HL-60 (cell line): ENCODE results near the gene C1QL3.

Experiments
- POLR2AphosphoS5 ChIP-seq: IDR thresholded peaks from 2 replicates; pipeline ENCODE4 v1.6.1; 2012; ENCODE audit warnings: low read depth
- TF ChIP-seq, protein P1 (sequence below): IDR thresholded peaks from one replicate; pipeline ENCODE4 v1.5.1; 2011; ENCODE audit warnings: low read length, control low read depth, inconsistent platforms; ENCODE audit not compliant: insufficient read depth
- TF ChIP-seq, protein P2 (sequence below): IDR thresholded peaks from 2 replicates; pipeline ENCODE4 v1.6.1; 2012; ENCODE audit warnings: low read depth; ENCODE audit not compliant: insufficient replicate concordance

GRCh38 chr10:16490511-16490910 is 31.2 kb downstream of the C1QL3 start:
- TF ChIP-seq, protein P1, sequence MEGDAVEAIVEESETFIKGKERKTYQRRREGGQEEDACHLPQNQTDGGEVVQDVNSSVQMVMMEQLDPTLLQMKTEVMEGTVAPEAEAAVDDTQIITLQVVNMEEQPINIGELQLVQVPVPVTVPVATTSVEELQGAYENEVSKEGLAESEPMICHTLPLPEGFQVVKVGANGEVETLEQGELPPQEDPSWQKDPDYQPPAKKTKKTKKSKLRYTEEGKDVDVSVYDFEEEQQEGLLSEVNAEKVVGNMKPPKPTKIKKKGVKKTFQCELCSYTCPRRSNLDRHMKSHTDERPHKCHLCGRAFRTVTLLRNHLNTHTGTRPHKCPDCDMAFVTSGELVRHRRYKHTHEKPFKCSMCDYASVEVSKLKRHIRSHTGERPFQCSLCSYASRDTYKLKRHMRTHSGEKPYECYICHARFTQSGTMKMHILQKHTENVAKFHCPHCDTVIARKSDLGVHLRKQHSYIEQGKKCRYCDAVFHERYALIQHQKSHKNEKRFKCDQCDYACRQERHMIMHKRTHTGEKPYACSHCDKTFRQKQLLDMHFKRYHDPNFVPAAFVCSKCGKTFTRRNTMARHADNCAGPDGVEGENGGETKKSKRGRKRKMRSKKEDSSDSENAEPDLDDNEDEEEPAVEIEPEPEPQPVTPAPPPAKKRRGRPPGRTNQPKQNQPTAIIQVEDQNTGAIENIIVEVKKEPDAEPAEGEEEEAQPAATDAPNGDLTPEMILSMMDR = no peak
- TF ChIP-seq POLR2AphosphoS5 = no peak
- TF ChIP-seq, protein P2, sequence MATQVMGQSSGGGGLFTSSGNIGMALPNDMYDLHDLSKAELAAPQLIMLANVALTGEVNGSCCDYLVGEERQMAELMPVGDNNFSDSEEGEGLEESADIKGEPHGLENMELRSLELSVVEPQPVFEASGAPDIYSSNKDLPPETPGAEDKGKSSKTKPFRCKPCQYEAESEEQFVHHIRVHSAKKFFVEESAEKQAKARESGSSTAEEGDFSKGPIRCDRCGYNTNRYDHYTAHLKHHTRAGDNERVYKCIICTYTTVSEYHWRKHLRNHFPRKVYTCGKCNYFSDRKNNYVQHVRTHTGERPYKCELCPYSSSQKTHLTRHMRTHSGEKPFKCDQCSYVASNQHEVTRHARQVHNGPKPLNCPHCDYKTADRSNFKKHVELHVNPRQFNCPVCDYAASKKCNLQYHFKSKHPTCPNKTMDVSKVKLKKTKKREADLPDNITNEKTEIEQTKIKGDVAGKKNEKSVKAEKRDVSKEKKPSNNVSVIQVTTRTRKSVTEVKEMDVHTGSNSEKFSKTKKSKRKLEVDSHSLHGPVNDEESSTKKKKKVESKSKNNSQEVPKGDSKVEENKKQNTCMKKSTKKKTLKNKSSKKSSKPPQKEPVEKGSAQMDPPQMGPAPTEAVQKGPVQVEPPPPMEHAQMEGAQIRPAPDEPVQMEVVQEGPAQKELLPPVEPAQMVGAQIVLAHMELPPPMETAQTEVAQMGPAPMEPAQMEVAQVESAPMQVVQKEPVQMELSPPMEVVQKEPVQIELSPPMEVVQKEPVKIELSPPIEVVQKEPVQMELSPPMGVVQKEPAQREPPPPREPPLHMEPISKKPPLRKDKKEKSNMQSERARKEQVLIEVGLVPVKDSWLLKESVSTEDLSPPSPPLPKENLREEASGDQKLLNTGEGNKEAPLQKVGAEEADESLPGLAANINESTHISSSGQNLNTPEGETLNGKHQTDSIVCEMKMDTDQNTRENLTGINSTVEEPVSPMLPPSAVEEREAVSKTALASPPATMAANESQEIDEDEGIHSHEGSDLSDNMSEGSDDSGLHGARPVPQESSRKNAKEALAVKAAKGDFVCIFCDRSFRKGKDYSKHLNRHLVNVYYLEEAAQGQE = no peak
